Brain microvascular endothelial cell (primary cell): Measurements from ENCODE around the gene DHX34.

ENCODE experiments used
- DNase-seq: peaks from one replicate; pipeline ENCODE4 v3.0.0-alpha.2; 2020
- H3K27ac ChIP-seq: fragments of 250-450 bp; sonication (Bioruptor Pico); 2 replicates; pipeline ENCODE4 v1.5.1; 2020; ENCODE audit warnings: mild to moderate bottlenecking, moderate library complexity
- H3K27me3 ChIP-seq: fragments of 250-450 bp; sonication (Bioruptor Pico); replicated peaks from 2 replicates; pipeline ENCODE4 v1.5.1; 2020; ENCODE audit warnings: mild to moderate bottlenecking
- H3K36me3 ChIP-seq: fragments of 250-450 bp; sonication (Bioruptor Pico); replicated peaks from 2 replicates; pipeline ENCODE4 v1.5.1; 2020; ENCODE audit warnings: mild to moderate bottlenecking
- H3K4me3 ChIP-seq: 2 replicates; pipeline ENCODE4 v1.5.1; 2011; ENCODE audit warnings: low read depth, mild to moderate bottlenecking, control low read depth, low read length, moderate library complexity
- CTCF ChIP-seq: IDR thresholded peaks from 2 replicates; pipeline ENCODE4 v1.5.1; 2011; ENCODE audit warnings: low read depth, mild to moderate bottlenecking, moderate library complexity, low read length, control low read depth, inconsistent platforms; ENCODE audit errors: missing control alignments
- in situ Hi-C: cut with HindIII; loops from 2 replicates; pipeline ENCODE4 v1.10.0; 2017; ENCODE audit warnings: low sequenced_read_pairs, low pct_ligation_motif_present

The DHX34 gene

GRCh38 chr19:47404334-47405196 lies 55.5 kb downstream of the DHX34 start:
- TF ChIP-seq CTCF: no peak

GRCh38 chr19:47405197-47405550 lies 56.1 kb downstream of the DHX34 start:
- no peak overlapping the region for H3K27ac ChIP-seq
- no peak overlapping the region for H3K4me3 ChIP-seq
- DNase-seq: no peak
- in situ Hi-C loops: no loop called here
- no peaks in the 10 kb centered on the region for H3K27me3 ChIP-seq
- TF ChIP-seq CTCF: no peak
- no peaks in the 10 kb centered on the region for H3K36me3 ChIP-seq

More at GRCh38 chr19:47404334-47405196, 55.5 kb downstream of the DHX34 start:
- H3K4me3 ChIP-seq: no peak overlapping the region
- DNase-seq: no peak
- no peak overlapping the region for H3K27ac ChIP-seq
- in situ Hi-C loops: no loop called here
- no peaks in the 10 kb centered on the region for H3K36me3 ChIP-seq
- no peaks in the 10 kb centered on the region for H3K27me3 ChIP-seq

- Histone ChIP-seq H3K4me3 (no peak overlapping the region), H3K27me3 (no peaks in the 10 kb centered on the region), H3K27ac (no peak overlapping the region), H3K36me3 (no peaks in the 10 kb centered on the region)
- DNase-seq: no peak
- in situ Hi-C loops: no loop called here
- TF ChIP-seq CTCF: no peak
Observed at GRCh38 chr19:47405854-47406417, 56.8 kb downstream of the DHX34 start.

- Histone ChIP-seq H3K36me3 (no peaks in the 10 kb centered on the region), H3K27ac (no peak overlapping the region), H3K27me3 (no peaks in the 10 kb centered on the region), H3K4me3 (no peak overlapping the region)
- no peak for TF ChIP-seq CTCF
- in situ Hi-C loops: no loop called here
- no peak for DNase-seq
Observed at GRCh38 chr19:47406711-47407416, 57.7 kb downstream of the DHX34 start.

GRCh38 chr19:47407417-47407774 lies 58.3 kb downstream of the DHX34 start:
- Histone ChIP-seq H3K27me3 (no peaks in the 10 kb centered on the region), H3K36me3 (no peaks in the 10 kb centered on the region), H3K4me3 (no peak overlapping the region), H3K27ac (no peak overlapping the region)
- DNase-seq: no peak
- in situ Hi-C loops: no loop called here
- TF ChIP-seq CTCF: no peak
